ENCODE measurements around the gene MIER3.

MIER3 gene

GRCh38 chr5:56900858-56901578 is 50.9 kb downstream of the MIER3 start:
- DNase-seq (ENCODE audit: low read depth in 1 of 2, low spot score in 1 of 2): peak in 1 of 2 experiments; percentile 10
- no peak overlapping the region for H3K4me3 ChIP-seq (replicated peaks; ENCODE audit: insufficient read depth, low read length)
- TF ChIP-seq CTCF (IDR thresholded peaks at IDR 0.05; ENCODE audit: insufficient read depth, low read length) (peak; percentile 12), REST (IDR thresholded peaks at IDR 0.05; ENCODE audit: insufficient replicate concordance, low read depth) (no peak), GABPA (IDR thresholded peaks at IDR 0.05; ENCODE audit: low read depth) (no peak)
- H3K27me3 ChIP-seq (ENCODE audit: insufficient read depth, poor library complexity, severe bottlenecking): no peaks in the 10 kb centered on the region
- no peak overlapping the region for H3K27ac ChIP-seq (replicated peaks)

DNA sequence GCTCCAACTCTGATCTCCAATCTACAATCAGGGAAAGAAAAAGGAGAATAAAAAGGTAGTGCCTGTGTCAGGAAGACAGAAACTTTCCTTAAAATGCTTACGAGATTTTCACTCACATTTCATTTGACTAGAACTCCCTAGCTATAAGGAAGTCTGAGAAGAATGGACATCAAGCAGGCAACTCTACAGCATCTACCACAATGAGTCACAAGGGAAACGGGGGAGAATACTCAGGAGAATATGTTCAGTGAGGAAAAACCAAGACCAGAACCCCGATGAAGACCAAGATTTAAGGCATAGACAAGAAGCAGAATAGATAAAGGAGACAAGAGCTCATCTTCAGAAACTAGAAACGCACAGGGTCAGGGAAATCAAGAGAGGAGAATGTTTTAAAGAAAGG is 51.5 kb downstream of the MIER3 start:
- no peak overlapping the region for H3K4me3 ChIP-seq (replicated peaks; ENCODE audit: insufficient read depth, low read length)
- TF ChIP-seq POLR2AphosphoS5 (IDR thresholded peaks at IDR 0.05; ENCODE audit: low read depth): no peak
- TF ChIP-seq REST (IDR thresholded peaks at IDR 0.05; ENCODE audit: insufficient replicate concordance, low read depth): no peak
- no peak for TF ChIP-seq SPI1 (IDR thresholded peaks at IDR 0.05; ENCODE audit: borderline replicate concordance, low read depth)
- TF ChIP-seq GABPA (IDR thresholded peaks at IDR 0.05; ENCODE audit: low read depth): no peak
- no peak for TF ChIP-seq CTCF (IDR thresholded peaks at IDR 0.05; ENCODE audit: insufficient read depth, low read length)
- H3K27me3 ChIP-seq (ENCODE audit: insufficient read depth, poor library complexity, severe bottlenecking): no peaks in the 10 kb centered on the region
- no peak for DNase-seq (ENCODE audit: low read depth in 1 of 2, low spot score in 1 of 2)
- H3K27ac ChIP-seq (replicated peaks): no peak overlapping the region

- no peak for TF ChIP-seq POLR2AphosphoS5 (IDR thresholded peaks at IDR 0.05; ENCODE audit: low read depth)
- TF ChIP-seq SPI1 (IDR thresholded peaks at IDR 0.05; ENCODE audit: borderline replicate concordance, low read depth): no peak
- no peak for TF ChIP-seq CTCF (IDR thresholded peaks at IDR 0.05; ENCODE audit: insufficient read depth, low read length)
- no peak for TF ChIP-seq GABPA (IDR thresholded peaks at IDR 0.05; ENCODE audit: low read depth)
- TF ChIP-seq REST (IDR thresholded peaks at IDR 0.05; ENCODE audit: insufficient replicate concordance, low read depth): no peak
- DNase-seq (ENCODE audit: low read depth in 1 of 2, low spot score in 1 of 2): no peak
- Histone ChIP-seq H3K27ac (replicated peaks) (no peak overlapping the region), H3K27me3 (ENCODE audit: insufficient read depth, poor library complexity, severe bottlenecking) (no peaks in the 10 kb centered on the region), H3K4me3 (replicated peaks; ENCODE audit: insufficient read depth, low read length) (no peak overlapping the region)
Observed at GRCh38 chr5:56898213-56898612, 53.7 kb downstream of the MIER3 start.

All from HL-60 (cell line).